Activated CD4-positive, alpha-beta T cell treated with anti-CD3 and anti-CD28 coated beads, Interleukin-2, amount 50 U/mL, for 48 hours (primary cell): ENCODE data around the gene STMN1.
A peak's percentile ranks its signal among the peaks of the same experiment; 100 is the strongest.

Source experiments
- DNase-seq, 2 experiments: peaks; one replicate each; pipeline ENCODE4 v3.0.0-alpha.2; 2020

Gene STMN1

GRCh38 chr1:25867210-25867991 lies 38.8 kb downstream of the STMN1 start:
- no peak for DNase-seq

DNA sequence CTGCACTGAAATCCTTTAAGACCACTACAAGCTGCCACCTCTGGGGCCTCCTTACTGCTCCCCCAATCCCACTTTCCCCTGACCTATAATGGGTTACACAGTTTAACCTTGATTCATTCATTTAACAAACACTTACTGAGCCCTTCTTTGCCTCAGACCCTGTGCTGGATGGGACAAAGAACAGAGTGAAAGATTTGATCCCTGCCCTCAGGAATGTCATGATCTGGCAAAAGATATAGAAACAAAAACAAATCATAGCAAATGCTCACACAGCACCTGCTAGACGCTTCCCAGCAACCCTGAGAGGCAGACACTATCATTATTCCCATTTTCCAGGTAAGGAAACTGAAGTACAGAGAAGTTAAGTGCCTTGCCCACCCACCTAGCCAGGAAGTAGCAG lies 39.9 kb downstream of the STMN1 start:
- DNase-seq = no peak

- DNase-seq = no peak
Observed at GRCh38 chr1:25864434-25864833, 41.8 kb downstream of the STMN1 start.

DNA sequence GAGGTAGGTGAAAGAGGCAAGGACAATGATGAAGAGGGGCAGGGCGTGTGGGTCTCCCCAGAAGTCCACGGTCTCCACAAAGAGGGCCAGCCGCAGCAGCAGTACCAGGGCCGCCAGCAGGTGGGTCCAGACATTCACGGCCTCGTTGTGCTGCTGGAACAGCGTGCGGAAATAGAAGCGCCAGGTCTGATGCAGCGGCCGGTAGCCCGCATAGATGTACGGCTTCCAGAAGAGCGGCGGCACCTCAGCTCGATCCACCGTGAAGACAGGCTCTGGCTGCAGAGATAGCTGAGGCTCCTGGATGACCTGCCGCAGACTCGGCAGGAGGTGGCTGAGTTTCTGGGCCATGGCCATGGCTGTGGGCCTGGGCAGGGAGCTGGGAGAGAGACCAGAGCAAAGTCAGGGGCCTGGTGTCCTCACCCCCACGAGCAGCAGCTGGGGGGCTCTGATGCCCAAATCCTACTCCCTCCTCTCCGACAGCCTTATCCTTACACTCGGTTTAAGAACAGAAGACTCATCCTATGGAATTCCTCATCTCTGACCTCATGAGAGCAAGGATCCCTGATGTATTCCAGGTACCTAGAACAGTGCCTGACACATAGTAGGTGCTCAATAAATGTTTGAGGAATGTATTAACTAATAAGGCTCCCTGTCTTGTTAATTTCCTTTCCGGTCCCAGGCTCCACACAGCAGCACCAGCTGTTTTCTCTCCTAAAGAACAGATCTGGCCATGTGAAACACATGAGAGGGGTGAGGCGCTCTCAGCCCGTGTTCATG lies 42.5 kb downstream of the STMN1 start:
- DNase-seq = no peak

GRCh38 chr1:25862785-25863485 lies 43.3 kb downstream of the STMN1 start:
- no peak for DNase-seq

DNA sequence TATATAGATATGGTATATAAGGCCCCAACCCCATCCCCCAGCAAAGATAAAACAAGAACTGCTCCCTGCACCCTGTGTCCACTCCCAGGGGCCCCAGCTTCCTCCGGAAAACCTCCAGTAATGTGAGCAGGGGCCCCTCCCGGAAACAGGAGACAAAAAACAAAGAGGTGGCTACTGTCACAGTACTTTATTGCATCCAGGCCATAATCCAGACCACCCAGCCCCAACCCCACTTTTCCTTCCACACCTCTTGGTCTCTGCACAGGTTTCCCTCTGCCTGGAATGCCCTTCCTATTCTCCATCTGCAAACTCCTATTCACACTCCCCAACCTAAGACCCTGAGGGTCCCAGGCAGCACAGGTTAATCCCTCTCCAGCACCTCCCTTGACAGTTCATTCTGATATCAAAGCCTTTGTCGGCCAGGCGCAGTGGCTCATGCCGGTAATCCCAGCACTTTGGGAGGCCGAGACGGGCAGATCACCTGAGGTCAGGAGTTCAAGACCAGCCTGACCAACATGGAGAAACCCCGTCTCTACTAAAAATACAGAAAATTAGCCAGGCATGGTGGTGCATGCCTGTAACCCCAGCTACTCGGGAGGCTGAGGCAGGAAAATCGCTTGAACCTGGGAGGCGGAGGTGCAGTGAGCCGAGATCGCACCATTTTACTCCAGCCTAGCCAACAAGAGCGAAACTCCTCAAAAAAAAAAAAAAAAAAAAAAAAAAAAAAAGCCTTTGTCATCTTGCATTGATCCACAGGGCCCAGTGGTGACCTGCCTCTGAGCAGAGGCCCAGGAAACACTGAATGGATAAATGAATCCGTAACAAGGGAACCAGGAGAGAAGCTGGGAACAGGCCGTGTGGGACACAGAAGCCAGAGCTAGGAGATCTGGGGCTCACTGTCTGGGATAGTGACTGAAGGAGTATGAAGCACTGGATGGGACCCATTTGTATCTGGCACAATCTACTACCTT lies 44.6 kb downstream of the STMN1 start:
- DNase-seq = no peak

DNA sequence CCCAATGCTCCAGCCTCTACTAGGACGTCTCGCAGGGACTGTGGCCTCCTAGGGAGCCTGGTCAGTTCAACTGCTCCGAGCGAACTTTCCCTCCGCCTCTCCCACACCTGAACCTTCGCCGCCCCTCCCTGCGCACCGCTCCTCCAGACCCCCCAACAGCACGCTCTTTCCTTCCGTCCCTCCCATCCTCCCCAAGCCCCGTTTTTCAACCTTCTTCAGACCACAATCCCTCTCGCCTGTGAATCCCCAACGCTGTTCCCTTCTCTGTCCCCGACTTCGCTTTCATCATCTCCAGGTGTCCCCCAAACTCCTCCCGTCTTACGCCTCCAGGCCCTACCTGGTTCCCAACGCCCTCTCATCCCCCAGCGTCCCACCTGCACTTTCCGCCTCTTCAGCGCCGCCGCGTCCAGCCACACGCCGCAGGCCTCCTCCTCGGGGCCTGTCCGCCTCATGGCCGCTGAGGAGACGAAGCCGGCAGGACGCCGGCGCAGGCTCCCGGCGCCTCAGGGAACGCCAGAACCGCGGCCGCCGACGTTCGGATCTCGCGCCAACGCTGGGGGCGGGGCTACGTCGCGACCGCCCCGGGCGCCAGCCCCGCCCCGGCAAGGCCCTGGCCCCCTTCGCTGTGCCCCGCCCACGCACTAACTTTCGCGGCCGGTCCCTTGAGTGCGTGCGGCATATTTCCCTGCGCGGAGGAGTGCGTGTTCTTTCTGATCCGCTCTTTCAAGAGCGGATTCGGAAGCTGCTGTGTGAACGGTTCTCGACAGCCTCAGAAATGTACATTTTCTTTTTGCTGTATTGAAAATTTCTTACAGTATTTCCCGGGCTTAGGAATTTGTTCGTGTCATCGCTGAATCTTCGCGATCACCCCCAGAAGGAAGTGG lies 47.1 kb downstream of the STMN1 start, which contains the start of gene AUNIP:
TSS of gene AUNIP (minus strand) at position 552 of the 884 bp plus-strand sequence. CDS start at position 452, 100 bp downstream.
- peak; percentile 89 to 91 for DNase-seq

DNA sequence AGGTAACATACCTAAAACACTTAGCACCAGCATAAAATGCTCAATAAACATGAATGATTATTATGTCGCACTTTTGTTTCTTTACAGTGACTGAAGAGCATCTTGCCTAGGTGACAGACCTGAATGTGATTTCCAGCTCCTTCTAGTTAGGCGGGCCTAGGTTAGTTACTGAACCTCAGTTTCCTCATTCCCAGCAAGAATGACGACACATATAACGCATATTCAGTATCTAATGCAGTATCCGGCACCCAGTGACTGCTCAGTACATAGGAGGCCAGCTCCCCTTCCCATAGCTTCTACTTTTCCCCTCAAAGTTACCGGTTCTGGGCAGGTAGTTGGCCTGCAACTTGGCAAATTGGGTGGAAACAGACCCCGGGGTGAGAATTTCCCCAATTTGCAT lies 47.7 kb downstream of the STMN1 start:
- no peak for DNase-seq

GRCh38 chr1:25856856-25857255 lies 49.4 kb downstream of the STMN1 start:
- no peak for DNase-seq

GRCh38 chr1:25854554-25854953 lies 51.7 kb downstream of the STMN1 start:
- no peak for DNase-seq
